Fibroblast of villous mesenchyme (primary cell): Measurements from ENCODE around the gene NCSTN. TPM values are rescaled to one million over a fixed set of nuclear protein-coding genes. Genes with fewer than 3 reads are reported as not detected.

Experiments
- DNase-seq: peaks from one replicate; pipeline ENCODE4 v3.0.0-alpha.2; 2010; ENCODE audit warnings: low read depth
- H3K4me3 ChIP-seq: 2 replicates; pipeline ENCODE4 v1.5.1; 2011; ENCODE audit warnings: low read depth, mild to moderate bottlenecking, low read length
- total RNA-seq: library from RNA; depleted of rRNA; stranded (reverse); fragments of >200 nt; gene quantifications from 2 replicates; pipeline ENCODE4 v1.2.3, GENCODE V29; 2012
- TF ChIP-seq, protein P1 (sequence below): IDR thresholded peaks from 2 replicates; pipeline ENCODE4 v1.5.1; 2012; ENCODE audit warnings: low read depth, mild to moderate bottlenecking, low read length; ENCODE audit not compliant: insufficient read depth

Gene NCSTN
- total RNA-seq, 1 donor = 165 TPM

DNA sequence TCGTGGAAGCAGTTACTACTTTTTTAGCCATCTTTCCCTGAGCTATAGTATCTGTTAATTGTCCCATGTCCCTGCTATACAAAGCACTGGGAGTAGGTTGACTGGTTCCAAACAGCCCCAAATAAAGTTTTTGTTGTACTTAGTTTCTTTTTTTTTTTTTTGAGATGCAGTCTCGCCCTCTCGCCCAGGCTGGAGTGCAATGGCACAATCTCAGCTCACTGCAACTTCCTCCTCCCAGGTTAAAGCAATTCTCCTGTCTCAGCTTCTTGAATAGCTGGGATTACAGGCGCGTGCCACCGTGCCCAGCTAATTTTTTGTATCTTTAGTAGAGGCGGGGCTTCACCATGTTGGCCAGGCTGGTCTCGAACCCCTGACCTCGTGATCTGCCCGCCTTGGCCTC, 3.3 kb downstream of the NCSTN start:
- no peak for DNase-seq
- H3K4me3 ChIP-seq = no peak overlapping the region
- TF ChIP-seq, protein P1, sequence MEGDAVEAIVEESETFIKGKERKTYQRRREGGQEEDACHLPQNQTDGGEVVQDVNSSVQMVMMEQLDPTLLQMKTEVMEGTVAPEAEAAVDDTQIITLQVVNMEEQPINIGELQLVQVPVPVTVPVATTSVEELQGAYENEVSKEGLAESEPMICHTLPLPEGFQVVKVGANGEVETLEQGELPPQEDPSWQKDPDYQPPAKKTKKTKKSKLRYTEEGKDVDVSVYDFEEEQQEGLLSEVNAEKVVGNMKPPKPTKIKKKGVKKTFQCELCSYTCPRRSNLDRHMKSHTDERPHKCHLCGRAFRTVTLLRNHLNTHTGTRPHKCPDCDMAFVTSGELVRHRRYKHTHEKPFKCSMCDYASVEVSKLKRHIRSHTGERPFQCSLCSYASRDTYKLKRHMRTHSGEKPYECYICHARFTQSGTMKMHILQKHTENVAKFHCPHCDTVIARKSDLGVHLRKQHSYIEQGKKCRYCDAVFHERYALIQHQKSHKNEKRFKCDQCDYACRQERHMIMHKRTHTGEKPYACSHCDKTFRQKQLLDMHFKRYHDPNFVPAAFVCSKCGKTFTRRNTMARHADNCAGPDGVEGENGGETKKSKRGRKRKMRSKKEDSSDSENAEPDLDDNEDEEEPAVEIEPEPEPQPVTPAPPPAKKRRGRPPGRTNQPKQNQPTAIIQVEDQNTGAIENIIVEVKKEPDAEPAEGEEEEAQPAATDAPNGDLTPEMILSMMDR = no peak

GRCh38 chr1:160346958-160347357, 3.8 kb downstream of the NCSTN start:
- DNase-seq = no peak

DNA sequence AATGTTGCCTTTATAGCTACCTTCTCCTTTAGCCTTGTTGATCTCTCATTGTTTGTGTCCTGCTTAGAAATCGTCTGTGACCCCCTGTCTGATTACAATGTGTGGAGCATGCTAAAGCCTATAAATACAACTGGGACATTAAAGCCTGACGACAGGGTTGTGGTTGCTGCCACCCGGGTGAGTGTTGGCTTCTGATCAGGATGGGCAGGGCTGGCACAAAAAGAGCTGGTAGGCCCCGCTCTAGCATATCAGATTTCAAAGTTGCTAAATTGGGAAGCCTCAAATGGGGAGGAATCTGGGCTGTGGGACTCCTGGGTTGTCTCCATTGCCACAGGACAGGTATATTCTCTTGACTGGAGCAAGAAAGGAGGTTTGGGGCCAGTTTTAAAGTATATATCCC, 8.4 kb downstream of the NCSTN start:
- DNase-seq = no peak
- H3K4me3 ChIP-seq = no peak overlapping the region
- TF ChIP-seq, protein P1 = no peak

More at GRCh38 chr1:160346958-160347357, 3.8 kb downstream of the NCSTN start:
- TF ChIP-seq, protein P1 = no peak
- H3K4me3 ChIP-seq = no peak overlapping the region

- DNase-seq = no peak
- TF ChIP-seq, protein P1 = no peak
- no peak overlapping the region for H3K4me3 ChIP-seq
These were observed 9.4 kb downstream of the NCSTN start for GRCh38 chr1:160352555-160352954.

DNA sequence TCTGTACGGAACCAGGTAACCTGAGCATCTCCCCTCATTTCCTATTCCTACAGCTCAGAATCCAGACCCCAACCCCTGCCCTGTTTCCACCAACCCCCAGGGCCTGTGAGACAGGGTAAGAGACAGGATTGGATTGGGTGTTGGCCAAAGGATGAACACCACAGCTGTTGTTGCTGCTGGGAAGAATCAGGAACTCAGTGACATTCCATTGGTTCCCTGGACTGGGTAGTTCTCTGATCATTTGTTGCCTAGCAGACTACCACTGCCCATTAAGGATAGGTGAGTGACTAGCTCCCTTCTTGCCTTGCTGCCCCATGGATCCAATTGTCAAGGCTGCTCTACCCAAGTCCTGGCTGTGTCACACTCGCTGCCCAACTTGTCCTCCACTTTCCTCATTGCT, 10.0 kb downstream of the NCSTN start:
- no peak overlapping the region for H3K4me3 ChIP-seq
- TF ChIP-seq, protein P1 = no peak
- DNase-seq = peak; percentile 32

DNA sequence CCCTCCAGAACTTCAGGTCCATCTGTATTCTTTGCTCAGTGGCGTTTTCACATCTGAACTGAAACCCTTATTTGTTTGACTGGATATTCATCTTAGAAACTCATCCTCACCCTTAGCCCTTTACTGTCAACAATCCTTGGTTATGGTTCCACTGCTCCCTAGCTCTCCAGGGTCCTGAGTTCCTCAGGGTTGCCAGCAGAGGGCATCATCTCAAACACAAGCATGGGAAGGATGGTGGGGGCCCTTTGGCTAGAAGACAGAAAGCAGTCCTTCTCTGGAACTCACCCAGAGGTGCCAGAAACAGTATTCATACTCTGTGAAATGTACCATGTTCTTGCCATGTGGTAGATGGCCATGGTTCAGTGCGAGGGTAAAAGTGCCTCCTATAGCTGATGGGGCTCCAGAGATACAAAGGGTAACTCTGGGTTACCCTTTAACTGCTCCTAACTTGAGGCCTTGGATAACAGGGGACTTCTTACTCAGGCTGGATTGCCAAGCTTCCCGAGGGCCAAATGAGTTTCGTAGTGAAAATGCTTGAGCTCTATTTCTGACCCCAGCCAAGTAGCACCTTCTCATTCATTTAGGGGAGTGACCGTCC, 11.3 kb downstream of the NCSTN start:
- TF ChIP-seq, protein P1 = peak; percentile 58
- peak; percentile 13 for DNase-seq
- H3K4me3 ChIP-seq = no peak overlapping the region
